ENCODE data around the gene NT5DC1. TPM values are rescaled to one million over a fixed set of nuclear protein-coding genes. Genes with fewer than 3 reads are reported as not detected.

The NT5DC1 gene
- total RNA-seq, 1 donor from 2014 or later: 16.0 TPM

DNA sequence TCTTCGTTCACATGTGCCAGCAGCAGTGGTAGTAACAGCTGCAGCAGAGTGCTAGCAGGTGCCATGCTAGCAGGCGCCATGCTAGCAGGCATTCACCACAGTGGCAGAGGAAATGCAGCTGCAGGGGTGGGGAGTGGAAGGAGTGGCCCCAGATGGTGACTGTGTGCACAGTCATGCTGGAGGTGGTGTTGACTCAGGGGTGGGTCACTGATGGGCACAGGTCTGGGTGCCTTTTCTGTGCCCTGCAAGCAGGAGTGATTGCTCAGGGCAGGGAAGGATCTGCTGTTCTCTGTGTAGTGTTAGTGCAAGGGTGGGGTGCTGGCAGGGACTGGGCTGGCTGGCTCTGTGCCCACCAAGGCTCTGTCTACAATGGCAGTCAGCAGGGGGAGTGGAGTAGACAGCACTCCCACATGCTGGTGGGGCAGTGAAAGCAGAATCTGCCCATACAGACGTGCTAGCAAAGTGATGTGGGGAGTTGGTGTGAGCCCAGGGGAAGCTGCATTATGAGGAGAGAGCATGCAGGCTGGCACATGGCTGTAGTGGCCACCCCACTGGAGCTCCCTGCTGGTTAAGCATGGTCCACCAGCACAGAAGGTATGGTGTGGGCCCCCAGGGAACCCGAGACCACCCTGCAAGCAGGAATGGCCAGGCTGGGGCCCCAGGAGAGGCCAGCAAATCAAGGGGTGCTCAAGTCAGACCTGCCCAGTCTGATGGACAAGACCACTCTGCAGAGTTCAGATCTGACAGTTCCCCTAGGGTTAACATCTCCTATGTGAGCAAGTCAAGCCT is 164.6 kb downstream of the NT5DC1 start:
- Mint-ChIP-seq H3K9me3 (ENCODE audit: unreplicated experiment) (peaks cover 22% of the 10 kb centered on the region), H3K4me1 (ENCODE audit: unreplicated experiment) (peaks cover 3% of the 10 kb centered on the region), H3K36me3 (ENCODE audit: unreplicated experiment) (peaks cover 36% of the 10 kb centered on the region), H3K27me3 (ENCODE audit: unreplicated experiment) (no peaks in the 10 kb centered on the region), H3K4me3 (ENCODE audit: unreplicated experiment) (no peak overlapping the region), H3K27ac (ENCODE audit: unreplicated experiment) (no peak overlapping the region)
- no peak for DNase-seq (ENCODE audit: extremely low spot score, unreplicated experiment)
- TF ChIP-seq CTCF (IDR thresholded peaks at IDR 0.05): no peak

- Mint-ChIP-seq H3K27ac (ENCODE audit: unreplicated experiment) (no peak overlapping the region), H3K9me3 (ENCODE audit: unreplicated experiment) (peaks cover 22% of the 10 kb centered on the region), H3K4me1 (ENCODE audit: unreplicated experiment) (peaks cover 3% of the 10 kb centered on the region), H3K27me3 (ENCODE audit: unreplicated experiment) (no peaks in the 10 kb centered on the region), H3K4me3 (ENCODE audit: unreplicated experiment) (no peak overlapping the region), H3K36me3 (ENCODE audit: unreplicated experiment) (peaks cover 32% of the 10 kb centered on the region)
- TF ChIP-seq CTCF (IDR thresholded peaks at IDR 0.05): no peak
- no peak for DNase-seq (ENCODE audit: extremely low spot score, unreplicated experiment)
Measured at GRCh38 chr6:116266803-116267202, 166.2 kb downstream of the NT5DC1 start.

DNA sequence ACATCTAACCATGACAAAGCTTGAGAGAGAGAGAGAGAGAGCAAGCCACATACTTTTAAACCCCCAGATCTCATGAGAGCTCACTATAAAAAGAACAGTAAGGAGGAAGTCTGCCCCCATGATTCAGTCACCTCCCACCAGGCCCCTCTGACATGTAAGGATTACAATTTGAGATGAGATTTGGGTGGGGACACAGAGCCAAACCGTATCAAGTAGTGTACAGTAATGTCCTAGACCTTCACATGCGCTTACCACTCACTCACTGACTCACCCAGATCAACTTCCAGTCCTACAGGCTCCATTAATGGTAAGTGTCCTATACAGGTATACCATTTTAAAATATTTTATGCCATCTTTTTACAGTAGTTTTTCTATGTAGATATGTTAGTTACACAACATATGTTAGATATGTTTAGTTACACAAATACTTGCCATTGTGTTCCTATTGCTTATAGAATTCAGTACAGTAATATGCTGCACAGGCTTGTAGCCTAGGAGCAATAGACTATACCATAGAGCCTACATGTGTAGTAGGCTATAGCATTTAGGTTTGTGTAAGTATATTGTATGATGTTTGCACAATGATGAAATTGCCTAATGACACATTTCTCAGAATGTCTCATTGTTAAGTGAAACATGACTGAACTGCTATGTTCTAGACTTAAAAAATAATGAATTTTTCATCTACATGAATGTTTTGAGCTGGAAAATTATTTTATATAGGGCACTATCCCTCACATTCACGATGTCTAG is 167.4 kb downstream of the NT5DC1 start:
- peaks cover 14% of the 10 kb centered on the region for H3K9me3 Mint-ChIP-seq (ENCODE audit: unreplicated experiment)
- no peak overlapping the region for H3K27ac Mint-ChIP-seq (ENCODE audit: unreplicated experiment)
- peaks cover 25% of the 10 kb centered on the region for H3K36me3 Mint-ChIP-seq (ENCODE audit: unreplicated experiment)
- no peak for DNase-seq (ENCODE audit: extremely low spot score, unreplicated experiment)
- peaks cover 3% of the 10 kb centered on the region for H3K4me1 Mint-ChIP-seq (ENCODE audit: unreplicated experiment)
- no peak for TF ChIP-seq CTCF (IDR thresholded peaks at IDR 0.05)
- no peaks in the 10 kb centered on the region for H3K27me3 Mint-ChIP-seq (ENCODE audit: unreplicated experiment)
- H3K4me3 Mint-ChIP-seq (ENCODE audit: unreplicated experiment): no peak overlapping the region

DNA sequence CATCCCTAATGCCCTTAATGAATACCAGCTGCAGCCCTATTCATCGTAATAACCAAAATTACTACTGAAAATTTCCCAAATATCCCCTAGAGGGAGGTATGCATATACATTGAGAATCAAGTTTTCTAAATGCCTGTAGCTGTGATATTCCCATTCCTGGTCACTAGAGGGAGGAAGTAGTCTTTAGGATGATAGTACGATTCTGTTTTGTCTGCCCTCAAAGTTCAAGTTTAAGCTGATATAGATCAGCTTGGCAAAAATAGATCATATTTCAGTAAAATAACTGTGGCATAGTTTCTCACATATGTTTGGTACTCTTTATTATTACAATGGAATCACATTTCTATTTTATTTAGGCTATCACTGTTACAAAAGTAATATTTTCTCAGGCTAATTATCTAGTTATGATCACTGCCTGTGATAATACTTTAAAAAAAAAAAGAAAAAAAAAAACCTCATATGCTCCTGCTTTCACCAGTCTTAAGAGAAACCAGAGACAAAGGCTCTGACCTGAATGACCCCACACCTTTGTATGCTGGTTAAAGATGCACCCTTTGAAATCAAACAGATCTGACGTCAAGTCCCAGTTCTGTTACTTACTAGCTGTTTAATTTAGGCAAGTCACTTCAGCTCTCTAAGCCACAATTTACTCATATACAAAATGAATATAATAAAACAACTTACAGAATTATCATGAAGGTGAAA is 168.1 kb downstream of the NT5DC1 start:
- Mint-ChIP-seq H3K9me3 (ENCODE audit: unreplicated experiment) (peaks cover 6% of the 10 kb centered on the region), H3K27ac (ENCODE audit: unreplicated experiment) (no peak overlapping the region), H3K36me3 (ENCODE audit: unreplicated experiment) (peaks cover 17% of the 10 kb centered on the region)

More for the DNA sequence above, 168.1 kb downstream of the NT5DC1 start:
- H3K27me3 Mint-ChIP-seq (ENCODE audit: unreplicated experiment): no peaks in the 10 kb centered on the region
- no peak for DNase-seq (ENCODE audit: extremely low spot score, unreplicated experiment)
- peaks cover 3% of the 10 kb centered on the region for H3K4me1 Mint-ChIP-seq (ENCODE audit: unreplicated experiment)
- H3K4me3 Mint-ChIP-seq (ENCODE audit: unreplicated experiment): no peak overlapping the region
- peak; percentile 92 for TF ChIP-seq CTCF (IDR thresholded peaks at IDR 0.05)
